GM21390 (cell line): Measurements from ENCODE around the gene NEO1.

Experiments
- ATAC-seq: cut with Tn5 transposase; IDR thresholded peaks from one replicate; pipeline ENCODE4 v1.9.1; 2021; ENCODE audit not compliant: unreplicated experiment

Gene NEO1

DNA sequence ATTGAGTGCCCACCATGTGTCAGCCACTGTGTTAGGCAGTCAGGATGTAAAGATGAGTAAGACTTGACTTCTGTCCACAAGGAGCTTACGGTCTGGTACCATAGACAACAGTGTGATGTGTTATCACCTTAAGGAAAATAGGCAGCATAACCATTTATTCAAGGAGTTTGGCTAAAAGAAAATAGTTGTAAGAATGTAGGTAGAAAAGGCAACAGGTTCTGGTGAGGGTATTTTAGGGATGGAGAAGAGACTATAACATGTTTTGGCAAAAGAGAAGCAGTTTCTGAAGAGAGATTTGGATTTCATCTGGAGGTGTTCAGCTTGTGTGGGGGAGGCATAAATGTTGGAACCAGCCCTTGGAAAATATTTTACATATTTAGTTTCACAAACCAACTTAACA, 194.6 kb downstream of the NEO1 start:
- ATAC-seq = no peak

DNA sequence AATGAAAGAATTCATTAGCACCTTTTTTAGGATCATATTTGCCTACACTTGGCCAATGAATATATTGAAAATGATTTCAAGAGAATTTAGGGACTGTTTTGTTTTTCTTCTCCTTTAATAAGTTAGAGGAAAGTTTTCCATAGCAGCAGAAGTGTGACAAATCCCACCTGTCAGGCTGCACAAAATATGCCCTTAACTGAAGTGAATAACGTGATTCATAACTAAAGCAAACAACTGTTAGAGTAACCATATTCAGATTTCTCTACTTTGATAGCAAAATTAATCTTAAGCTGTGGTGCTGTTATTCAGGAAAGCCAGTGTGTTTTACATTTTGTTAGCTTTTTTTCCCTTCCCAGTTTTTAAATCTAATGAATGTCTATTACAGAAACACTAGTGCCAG, 195.1 kb downstream of the NEO1 start:
- no peak for ATAC-seq

DNA sequence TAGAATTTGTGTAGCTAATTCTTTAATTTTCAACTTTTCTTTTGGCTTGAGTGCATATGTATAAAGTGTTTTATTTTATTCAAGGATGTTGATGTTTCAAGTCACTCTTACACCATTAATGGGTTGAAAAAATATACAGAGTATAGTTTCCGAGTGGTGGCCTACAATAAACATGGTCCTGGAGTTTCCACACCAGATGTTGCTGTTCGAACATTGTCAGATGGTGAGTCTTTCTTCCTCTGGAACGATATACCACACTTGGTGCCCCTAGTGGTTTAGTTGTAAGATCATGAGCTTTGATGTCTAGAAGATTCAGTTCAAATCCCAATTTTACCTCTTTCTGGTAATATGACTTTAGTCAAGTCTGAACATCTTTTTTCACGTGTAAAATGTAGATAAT, 197.2 kb downstream of the NEO1 start:
- no peak for ATAC-seq

DNA sequence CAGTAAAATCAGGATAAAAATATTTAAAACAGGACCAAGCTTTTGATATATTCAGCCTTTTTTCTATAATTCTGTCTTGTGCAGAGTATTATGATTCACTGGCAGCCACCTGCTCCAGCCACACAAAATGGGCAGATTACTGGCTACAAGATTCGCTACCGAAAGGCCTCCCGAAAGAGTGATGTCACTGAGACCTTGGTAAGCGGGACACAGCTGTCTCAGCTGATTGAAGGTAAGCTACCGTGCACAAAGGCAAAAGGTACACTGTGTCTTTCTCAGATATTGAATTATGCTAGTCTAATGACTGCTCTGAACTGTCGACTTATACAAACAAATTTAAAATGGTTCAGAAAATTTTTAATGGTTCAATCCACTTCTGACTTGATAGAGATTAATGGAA, 202.3 kb downstream of the NEO1 start:
- no peak for ATAC-seq

DNA sequence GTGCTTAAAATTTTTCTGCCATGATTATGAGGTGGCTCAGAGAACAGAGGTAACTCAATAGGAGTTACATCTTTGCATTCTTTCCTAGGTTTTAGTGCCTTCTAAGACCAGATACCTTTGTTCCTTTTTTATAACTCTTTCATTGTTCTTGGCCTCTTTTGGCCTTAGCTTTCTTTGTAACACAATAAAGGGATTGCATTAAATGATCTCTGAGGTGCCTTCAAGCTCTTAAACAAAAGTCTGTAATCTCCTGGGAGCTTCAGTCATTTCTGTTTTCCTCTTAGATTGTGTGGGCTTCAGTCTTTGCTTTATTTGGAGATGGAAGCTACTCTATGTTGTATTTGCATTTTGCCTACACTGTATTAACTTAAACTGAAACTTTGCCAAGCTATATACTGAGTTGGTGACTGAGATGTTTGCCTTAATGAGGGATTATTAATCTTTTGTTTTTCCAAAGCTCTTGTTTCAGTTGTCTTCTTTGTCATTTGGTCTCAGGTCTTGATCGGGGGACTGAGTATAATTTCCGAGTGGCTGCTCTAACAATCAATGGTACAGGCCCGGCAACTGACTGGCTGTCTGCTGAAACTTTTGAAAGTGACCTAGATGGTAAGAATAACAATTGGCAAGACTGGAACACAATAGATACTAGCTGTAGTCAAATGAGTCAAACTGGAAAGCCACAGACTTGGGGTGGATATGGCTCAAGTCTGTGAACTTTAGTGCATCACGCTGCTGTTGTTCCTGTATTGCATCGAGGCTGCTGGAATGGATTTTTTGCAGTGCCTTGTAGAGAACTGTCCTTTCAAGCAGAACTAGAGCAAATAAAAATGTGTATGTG, 206.2 kb downstream of the NEO1 start:
- ATAC-seq = peak; percentile 71

DNA sequence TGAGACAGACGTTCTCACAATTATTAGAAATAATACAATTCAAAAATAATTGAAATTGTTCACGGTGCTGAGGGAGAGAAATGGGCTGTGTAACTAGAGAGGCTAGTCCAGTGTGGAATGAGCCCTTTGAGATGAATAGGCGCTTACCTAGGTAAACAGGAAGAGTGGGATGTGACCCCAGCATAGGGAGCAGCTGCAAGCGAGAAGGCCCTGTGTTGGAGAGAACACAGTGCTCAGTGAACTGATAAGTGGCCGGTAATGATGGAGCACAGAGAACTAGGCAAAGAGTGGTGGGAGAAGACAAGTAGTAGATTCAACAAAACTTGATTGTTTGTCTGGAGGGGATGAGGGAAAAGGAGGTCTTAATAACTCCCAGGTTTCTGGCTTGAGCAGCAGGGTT, 212.6 kb downstream of the NEO1 start:
- no peak for ATAC-seq

DNA sequence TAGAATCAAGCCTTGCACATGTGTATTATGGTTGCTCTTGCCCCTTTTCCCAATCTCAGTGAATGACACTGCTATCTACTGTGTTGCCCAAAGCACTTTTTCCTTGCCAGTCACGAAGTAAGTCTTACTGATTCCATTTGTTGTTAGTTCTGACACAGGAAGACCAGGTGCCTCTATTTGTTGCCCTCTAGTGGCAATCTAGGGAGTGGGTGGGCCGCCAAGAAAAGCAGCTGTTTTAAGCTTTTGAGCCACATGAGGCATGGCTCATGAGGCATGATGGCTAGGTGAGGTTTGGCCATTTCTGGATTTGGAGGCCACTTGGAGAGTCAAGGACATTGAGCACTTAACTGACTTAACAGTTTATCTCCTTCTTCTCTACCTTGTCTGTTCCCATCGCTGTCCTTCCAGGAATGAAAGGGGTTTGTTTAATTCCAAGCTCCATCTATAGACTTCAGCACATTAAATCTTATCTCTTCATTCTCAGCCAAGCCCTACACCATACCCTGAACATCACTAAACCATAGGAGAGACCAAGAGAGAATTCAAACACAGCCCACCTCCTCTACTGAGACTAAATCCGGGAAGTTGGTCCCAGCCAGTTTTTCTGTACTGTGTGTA, 213.4 kb downstream of the NEO1 start:
- ATAC-seq = no peak

DNA sequence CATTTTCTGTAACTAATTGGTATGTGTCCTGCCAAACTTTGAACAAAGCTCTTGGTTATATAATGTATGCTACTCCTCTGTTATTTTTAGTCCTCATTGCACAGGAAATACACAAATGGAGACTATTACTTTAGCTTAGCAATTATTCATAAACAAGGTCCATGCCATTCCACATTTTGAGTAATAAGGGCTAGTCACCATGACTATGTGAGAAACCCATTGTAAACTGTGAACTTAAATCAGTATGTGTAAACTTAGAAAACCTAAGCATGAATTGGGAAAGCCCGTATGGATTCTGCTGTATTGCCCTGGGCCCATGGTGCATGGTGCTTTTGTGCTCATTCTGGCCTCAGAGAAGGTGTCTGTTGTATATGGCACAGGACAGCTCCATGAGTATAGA, 216.2 kb downstream of the NEO1 start:
- no peak for ATAC-seq

DNA sequence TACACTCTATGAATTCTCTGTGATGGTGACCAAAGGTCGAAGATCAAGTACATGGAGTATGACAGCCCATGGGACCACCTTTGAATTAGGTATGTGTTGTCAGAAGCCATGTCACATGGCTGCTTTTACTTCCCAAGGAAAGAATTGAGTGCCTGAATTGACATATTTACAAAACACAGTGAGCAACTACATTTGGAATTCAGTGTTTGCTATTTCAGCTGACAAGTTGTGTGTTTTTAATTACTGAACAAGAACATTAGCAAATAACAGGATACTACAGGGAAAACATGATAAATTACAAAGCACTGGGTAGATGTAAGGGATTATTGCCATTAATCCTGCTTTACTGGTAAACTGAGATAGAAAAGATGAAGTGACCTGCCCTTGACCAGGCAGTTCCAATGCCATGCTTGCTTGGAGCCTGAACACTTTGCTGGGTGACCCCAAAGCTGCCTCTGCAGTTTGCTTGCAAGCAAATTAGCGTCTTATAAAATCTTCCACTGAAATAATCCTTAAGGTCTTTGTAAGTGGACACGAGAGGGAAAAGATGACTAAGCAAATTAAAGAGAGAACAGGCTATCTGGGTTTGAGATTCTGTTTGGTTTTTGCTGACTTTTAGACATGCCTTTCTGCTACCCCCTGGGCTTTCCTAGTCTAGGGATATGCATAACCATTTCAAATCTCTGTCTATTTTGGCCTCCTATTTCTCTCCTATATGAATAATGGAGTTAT, 218.3 kb downstream of the NEO1 start:
- no peak for ATAC-seq

DNA sequence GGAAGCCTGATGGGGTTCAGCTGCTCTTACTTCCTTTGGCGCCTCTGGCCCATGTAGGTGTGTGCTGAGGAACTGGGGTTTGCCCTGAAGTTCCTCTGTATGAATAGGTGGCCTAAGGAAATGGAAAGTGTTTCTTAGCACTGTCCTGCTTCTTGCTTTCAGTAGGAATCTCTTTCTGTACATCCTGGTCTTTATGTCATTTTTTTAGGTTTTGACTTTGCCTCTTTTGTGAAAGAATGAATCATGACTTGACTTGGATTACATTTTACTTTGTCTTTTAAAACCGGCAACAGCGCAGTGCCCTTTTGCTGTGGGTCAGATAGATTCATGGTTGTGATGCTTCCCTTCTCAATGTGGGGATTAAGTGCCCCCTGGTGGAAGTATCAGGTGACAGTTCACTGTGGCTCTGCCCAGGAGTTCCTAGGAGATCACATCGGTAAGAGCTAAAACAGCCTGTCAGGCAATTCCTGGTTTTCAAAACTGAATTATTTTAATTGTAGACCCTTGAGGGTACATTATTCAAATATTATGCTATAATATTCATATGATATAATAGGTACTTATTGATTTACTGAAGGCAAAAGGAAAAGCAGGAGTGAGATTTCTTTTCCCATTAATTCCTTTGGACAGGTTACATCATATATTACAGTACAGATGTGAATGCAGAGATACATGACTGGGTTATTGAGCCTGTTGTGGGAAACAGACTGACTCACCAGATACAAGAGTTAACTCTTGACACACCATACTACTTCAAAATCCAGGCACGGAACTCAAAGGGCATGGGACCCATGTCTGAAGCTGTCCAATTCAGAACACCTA, 221.1 kb downstream of the NEO1 start:
- no peak for ATAC-seq

DNA sequence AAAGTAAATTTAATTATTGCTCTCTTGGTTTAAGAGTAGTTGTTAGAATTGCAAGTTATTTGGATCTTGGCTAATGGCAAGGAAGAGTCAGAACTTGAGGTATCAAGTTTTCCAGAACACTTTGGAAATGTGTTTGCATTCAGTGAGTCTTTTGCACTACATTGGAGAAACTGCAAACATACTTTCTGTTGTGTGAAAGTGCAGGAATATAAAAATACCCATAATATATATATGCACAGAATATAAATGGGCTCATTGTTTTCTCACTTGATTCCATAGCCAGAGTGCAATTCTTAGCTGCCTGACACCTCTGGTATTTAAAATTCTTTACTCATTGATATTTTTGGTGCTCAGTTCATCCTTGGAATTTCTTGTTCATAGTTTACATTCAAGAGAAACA, 223.6 kb downstream of the NEO1 start:
- ATAC-seq = no peak

DNA sequence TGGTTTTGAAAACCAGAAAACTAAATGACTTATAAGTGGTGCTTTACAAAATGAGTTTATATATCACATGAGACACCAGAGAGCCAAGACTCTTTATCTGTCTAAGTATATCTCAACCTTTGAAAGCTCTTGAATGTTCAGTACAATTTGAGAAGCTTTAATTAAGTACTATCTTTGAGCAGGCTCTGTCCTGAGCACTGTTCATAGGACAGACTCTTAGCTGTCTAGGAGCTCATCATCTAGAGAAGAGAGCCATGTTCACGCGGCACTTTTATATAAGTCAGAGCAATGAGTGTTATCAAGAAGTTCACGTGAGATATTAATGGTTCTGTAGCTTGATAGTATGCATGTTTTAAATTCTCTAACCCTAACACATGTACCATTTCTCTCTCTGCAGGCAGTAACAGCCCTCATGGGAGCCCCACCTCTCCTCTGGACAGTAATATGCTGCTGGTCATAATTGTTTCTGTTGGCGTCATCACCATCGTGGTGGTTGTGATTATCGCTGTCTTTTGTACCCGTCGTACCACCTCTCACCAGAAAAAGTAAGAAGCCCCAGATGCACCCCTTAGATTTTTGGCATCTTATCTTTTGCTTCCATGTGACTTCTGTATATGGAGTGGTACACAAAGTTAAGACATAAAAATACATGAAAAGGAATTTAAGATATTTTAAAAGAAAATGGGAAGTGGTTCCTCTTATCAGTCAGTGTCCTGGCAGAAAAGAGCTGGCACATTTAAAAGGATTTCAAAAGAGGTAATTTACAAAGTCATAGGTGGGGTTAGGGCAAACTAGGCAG, 230.5 kb downstream of the NEO1 start:
- no peak for ATAC-seq

DNA sequence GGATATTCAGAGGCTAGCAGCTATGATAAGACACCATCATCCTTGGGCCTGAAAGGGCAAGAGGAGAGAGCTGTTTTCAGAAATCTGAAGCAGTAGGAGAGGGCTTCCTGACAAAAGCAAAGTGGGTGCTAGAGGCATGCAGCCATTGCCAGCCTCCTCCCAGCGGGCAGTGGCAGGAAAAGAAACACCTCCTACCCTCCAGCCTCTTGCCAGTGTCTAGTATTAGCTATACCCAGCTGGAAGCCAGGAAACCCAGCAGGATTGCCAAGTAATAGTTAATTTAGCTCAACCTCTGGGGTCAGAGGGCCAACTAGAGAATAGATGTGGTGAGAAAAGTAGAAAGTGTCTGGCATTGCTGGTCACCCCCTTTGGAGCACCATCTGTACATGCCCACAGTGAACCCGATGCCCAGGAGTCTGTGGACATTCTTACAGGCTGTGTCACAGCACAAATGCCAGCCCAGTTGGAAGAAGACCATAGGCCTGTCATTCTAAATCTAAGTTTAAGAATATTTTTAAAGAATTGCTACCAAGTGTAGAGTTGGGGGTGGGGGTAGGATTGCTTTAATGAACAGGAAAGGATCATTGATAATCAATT, 231.2 kb downstream of the NEO1 start:
- ATAC-seq = no peak

DNA sequence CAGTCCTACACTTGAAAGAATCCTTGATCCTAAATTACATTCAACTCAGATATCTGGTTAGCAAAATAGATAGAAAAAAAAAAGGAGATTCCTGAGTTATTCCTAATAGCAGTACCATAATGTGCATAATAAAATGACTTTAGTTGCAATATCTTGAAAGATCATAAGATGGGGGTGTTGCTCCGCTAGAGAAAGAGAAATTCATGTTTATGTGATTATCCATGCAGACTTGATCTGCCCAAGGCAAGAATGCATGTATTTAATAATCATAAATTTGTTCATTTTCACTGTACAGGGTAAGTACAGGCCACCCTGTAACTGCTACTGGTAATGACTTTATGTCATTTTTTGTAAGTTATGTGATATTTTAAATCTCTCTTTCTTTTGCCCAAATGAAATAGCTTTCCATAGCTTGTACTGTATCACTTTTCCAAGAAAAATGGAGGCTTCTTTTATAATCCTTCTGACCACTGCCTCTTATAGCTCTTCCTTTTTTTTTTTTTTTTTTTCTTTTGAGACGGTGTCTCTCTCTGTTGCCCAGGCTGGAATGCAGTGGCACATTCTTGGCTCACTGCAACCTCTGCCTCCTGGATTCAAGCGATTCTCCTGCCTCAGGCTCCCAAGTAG, 231.9 kb downstream of the NEO1 start:
- ATAC-seq = no peak

DNA sequence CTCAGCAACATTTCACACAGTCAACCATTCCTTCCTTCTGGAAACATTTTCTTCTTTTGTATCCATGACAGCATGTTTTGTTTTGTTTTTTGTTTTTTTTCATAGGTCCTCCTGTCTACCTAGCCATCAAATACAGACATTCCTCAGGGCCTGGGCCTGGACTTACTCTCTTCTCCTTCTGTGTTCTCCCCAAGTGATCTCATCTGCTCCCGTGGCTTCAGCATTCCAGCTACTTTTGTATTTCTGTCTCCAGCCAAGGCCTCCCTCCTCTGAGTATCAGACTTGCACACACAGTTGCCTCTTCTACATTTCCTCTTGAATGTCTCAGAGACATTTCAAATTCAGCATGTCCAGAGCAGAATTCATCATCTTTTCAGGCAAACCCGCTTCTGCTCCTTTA, 234.0 kb downstream of the NEO1 start:
- ATAC-seq = no peak

DNA sequence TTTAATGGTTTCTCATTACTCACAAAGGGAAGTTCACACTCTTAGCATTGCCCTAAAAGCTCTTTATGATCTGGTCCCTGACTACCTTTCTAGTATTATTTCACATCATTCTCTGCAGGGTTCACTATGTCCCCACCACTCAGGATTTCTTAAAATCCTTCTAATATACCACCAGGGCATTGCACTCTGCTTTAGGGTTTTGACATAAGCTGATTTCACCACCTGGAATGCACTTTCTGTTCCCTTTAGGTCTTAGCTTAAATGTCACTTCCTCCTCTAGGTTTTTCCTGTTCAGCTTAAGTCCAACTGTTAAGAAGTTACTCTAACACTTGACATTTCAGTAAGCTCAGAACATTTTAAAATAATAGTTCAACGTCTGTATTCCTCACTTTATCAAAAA, 234.8 kb downstream of the NEO1 start:
- ATAC-seq = no peak

DNA sequence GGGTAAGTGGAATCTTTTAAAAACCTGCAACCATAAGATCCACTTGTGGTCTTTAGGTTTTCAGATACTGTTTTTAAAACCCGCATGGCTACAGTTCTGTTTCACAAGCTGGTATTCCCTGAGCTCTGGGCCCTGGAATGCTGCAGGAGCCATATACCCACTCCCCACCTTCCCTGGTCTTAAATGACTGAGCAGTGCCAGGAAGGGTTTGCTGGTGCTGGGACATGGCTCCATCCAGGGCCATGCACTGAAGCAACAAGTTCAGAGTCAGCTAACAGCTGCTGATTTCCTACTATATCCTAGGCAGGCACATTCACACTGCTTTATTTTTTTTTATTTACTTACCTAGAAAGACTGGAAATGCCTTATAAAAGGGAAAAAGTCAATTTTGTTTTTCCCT, 239.2 kb downstream of the NEO1 start:
- no peak for ATAC-seq

DNA sequence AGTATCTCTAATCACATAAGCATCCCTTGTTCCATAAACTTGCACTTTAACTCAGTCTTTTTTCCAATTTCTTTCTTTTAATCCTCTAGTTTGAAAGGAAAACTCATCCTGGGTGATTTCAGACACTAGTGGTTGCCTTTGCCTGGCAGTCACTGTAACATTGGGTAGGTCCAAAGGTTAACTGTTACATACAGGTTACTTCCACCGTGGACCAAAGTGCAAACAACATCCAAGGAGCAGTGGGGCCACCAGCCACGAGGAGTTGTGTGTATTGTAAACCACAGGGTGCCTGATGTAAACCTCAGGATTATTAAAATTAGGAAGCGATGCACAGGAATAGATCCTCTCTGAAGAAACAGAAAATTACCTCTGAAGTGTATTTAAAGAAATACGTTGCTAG, 241.5 kb downstream of the NEO1 start:
- no peak for ATAC-seq

DNA sequence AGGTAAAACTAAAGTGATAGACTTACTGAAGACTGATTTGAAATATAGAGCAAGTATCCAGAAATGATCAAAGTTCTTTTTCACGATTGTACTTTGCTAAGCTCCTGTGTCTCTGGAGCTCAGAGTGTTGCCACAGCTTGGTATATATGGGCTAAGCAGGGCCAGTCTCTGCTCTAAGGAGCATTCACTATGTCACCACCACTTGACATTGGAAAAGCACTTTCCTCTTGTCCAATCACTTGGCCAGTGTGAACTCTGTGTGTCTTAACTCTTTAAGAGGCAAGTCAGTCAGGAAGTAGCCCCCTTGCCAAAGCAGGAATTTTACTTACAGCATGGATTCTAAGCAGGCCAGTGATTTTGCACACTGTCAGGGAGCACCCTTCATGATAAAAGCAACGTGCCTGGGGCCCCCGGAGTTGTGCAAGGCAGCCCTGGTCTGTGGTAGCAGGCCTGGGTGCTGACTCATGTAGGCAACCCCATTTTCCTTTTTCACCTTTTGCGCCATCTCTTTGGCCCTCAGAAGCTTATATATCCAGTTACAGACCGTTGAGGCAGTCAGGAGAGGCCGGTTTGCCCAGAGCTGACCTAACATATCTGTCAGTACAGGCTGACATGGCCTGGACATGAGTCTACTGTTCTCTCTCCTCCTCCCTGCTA, 243.5 kb downstream of the NEO1 start:
- no peak for ATAC-seq
